OCI-LY7 (cell line): ENCODE data around the gene SIX3. TPM values are rescaled to one million over a fixed set of nuclear protein-coding genes. Genes with fewer than 3 reads are reported as not detected.

Experiments
- BruUV-seq: library from RNA; stranded (reverse); fragments of 400-500 nt; replicated peaks from 2 replicates; lab custom pipeline; 2021; lab: Mats Ljungman, UMichigan
- CTCF ChIA-PET: fragments of 300-600 bp; sonication (Branson Sonifier 250); formaldehyde crosslinking; loops from one replicate; lab custom pipeline; 2022; ENCODE audit warnings: antibody characterized with exemption; ENCODE audit not compliant: unreplicated experiment; lab: Charles Lee
- POLR2A ChIA-PET: fragments of 300-600 bp; sonication (Branson Sonifier 250); formaldehyde crosslinking; loops from one replicate; lab custom pipeline; 2022; ENCODE audit warnings: antibody characterized with exemption; lab: Charles Lee
- DNase-seq: peaks from one replicate; pipeline ENCODE4 v3.0.0-alpha.2; 2015; ENCODE audit warnings: low spot score
- H2AFZ ChIP-seq: fragments of 200-600 bp; sonication (generic), shearing (Covaris generic); 2 replicates; pipeline ENCODE4 v1.6.1; 2014; ENCODE audit warnings: mild to moderate bottlenecking, antibody characterized with exemption, low read length, moderate library complexity
- H3K27ac ChIP-seq: fragments of 200-600 bp; sonication (generic); 2 replicates; pipeline ENCODE4 v1.5.1; 2014; ENCODE audit warnings: mixed run types, low read depth, mild to moderate bottlenecking, moderate library complexity, low read length, inconsistent platforms; ENCODE audit not compliant: poor library complexity, severe bottlenecking
- H3K36me3 ChIP-seq: fragments of 200-600 bp; sonication (generic); 2 replicates; pipeline ENCODE4 v1.6.1; 2014; ENCODE audit warnings: mild to moderate bottlenecking, antibody characterized with exemption, low read length, moderate library complexity, mixed read lengths; ENCODE audit not compliant: insufficient read depth
- H3K4me1 ChIP-seq: fragments of 200-600 bp; sonication (generic); 2 replicates; pipeline ENCODE4 v1.5.1; 2014; ENCODE audit warnings: mild to moderate bottlenecking, low read length; ENCODE audit not compliant: insufficient read depth, poor library complexity, severe bottlenecking
- H3K4me2 ChIP-seq: fragments of 200-600 bp; sonication (generic); 2 replicates; pipeline ENCODE4 v1.6.1; 2014; ENCODE audit warnings: mild to moderate bottlenecking, low read length
- H3K4me3 ChIP-seq: fragments of 200-600 bp; sonication (generic); 2 replicates; pipeline ENCODE4 v1.5.1; 2014; ENCODE audit warnings: mild to moderate bottlenecking, low read depth, low read length; ENCODE audit not compliant: poor library complexity, severe bottlenecking
- H3K79me2 ChIP-seq: fragments of 200-600 bp; sonication (generic); 2 replicates; pipeline ENCODE4 v1.6.1; 2016; ENCODE audit warnings: low read depth, mild to moderate bottlenecking, low read length, moderate library complexity, mixed read lengths; ENCODE audit not compliant: insufficient read depth
- H3K9me2 ChIP-seq: fragments of 200-600 bp; sonication (generic); 2 replicates; pipeline ENCODE4 v1.6.1; 2016; ENCODE audit warnings: mild to moderate bottlenecking, low read length, mixed read lengths; ENCODE audit not compliant: insufficient read depth
- H3K9me3 ChIP-seq: fragments of 200-600 bp; sonication (generic); 2 replicates; pipeline ENCODE4 v1.6.1; 2014; ENCODE audit warnings: mild to moderate bottlenecking, mixed run types, low read length, mixed read lengths
- H4K20me1 ChIP-seq: fragments of 200-600 bp; sonication (generic); 2 replicates; pipeline ENCODE4 v1.6.1; 2014; ENCODE audit warnings: mild to moderate bottlenecking, antibody characterized with exemption, low read length, moderate library complexity, mixed read lengths; ENCODE audit not compliant: insufficient read depth
- CTCF ChIP-seq: fragments of 200-600 bp; sonication (generic); conservative IDR thresholded peaks from 2 replicates; pipeline ENCODE4 v1.5.1; 2014; ENCODE audit warnings: mild to moderate bottlenecking, antibody characterized with exemption, low read length, moderate library complexity, mixed read lengths
- EZH2phosphoT487 ChIP-seq: fragments of 200-600 bp; sonication (generic); IDR thresholded peaks from 2 replicates; pipeline ENCODE4 v1.6.1; 2018; ENCODE audit warnings: low read depth, borderline replicate concordance, mild to moderate bottlenecking, mixed run types, antibody characterized with exemption, low read length, moderate library complexity, mixed read lengths
- intact Hi-C: fragments of 100-400 bp; cut with micrococcal nuclease; formaldehyde crosslinking; loops from one replicate; pipeline ENCODE4 v1.10.0; 2022; ENCODE audit not compliant: unreplicated experiment
- total RNA-seq, 2 experiments: library from RNA; depleted of rRNA in 1 of 2; stranded (reverse); fragments of >200 nt in 1 of 2; shearing (Covaris generic) in 1 of 2; gene quantifications; 2 replicates each; pipeline ENCODE4 v1.2.3, GENCODE V29; 2014 to 2022

The SIX3 gene
- total RNA-seq, 2 experiments from 2014 or later = not detected

- TF ChIP-seq CTCF (no peak), EZH2phosphoT487 (no peak)
- Histone ChIP-seq H3K9me3 (no peaks in the 10 kb centered on the region), H4K20me1 (no peaks in the 10 kb centered on the region), H3K4me2 (no peak overlapping the region; the same call in 1 of the 2 replicates), H3K4me1 (no peaks in the 10 kb centered on the region), H3K79me2 (no peaks in the 10 kb centered on the region), H3K36me3 (no peaks in the 10 kb centered on the region), H3K27ac (no peak overlapping the region), H3K9me2 (no peaks in the 10 kb centered on the region), H2AFZ (no peak overlapping the region), H3K4me3 (no peak overlapping the region)
- intact Hi-C loops = no loop called here
- CTCF ChIA-PET = no interaction called here
- POLR2A ChIA-PET = no interaction called here
- no peak for DNase-seq
- no TSS peak for BruUV-seq
These were observed 10.2 kb downstream of the SIX3 start for GRCh38 chr2:44951714-44952113.

GRCh38 chr2:44952143-44952805, 10.8 kb downstream of the SIX3 start:
- Histone ChIP-seq H3K9me2 (no peaks in the 10 kb centered on the region), H3K4me1 (no peaks in the 10 kb centered on the region), H2AFZ (no peak overlapping the region), H3K36me3 (no peaks in the 10 kb centered on the region), H4K20me1 (no peaks in the 10 kb centered on the region), H3K4me3 (no peak overlapping the region), H3K4me2 (no peak overlapping the region; the same call in 1 of the 2 replicates), H3K79me2 (no peaks in the 10 kb centered on the region), H3K9me3 (no peaks in the 10 kb centered on the region), H3K27ac (no peak overlapping the region)
- intact Hi-C loops = no loop called here
- ChIA-PET POLR2A (no interaction called here), CTCF (no interaction called here)
- BruUV-seq = no TSS peak
- TF ChIP-seq CTCF (peak; percentile 76), EZH2phosphoT487 (no peak)
- DNase-seq = peak; percentile 26

- no peaks in the 10 kb centered on the region for H3K4me1 ChIP-seq
These were observed 11.4 kb downstream of the SIX3 start for GRCh38 chr2:44952806-44953498.

More at GRCh38 chr2:44952806-44953498, 11.4 kb downstream of the SIX3 start:
- Histone ChIP-seq H3K36me3 (no peaks in the 10 kb centered on the region), H3K4me2 (no peak overlapping the region), H3K4me3 (no peak overlapping the region), H3K27ac (no peak overlapping the region), H3K9me2 (no peaks in the 10 kb centered on the region), H3K9me3 (no peaks in the 10 kb centered on the region), H3K79me2 (no peaks in the 10 kb centered on the region), H4K20me1 (no peaks in the 10 kb centered on the region), H2AFZ (no peak overlapping the region)
- BruUV-seq = no TSS peak
- no peak for DNase-seq
- intact Hi-C loops = no loop called here
- POLR2A ChIA-PET = no interaction called here
- TF ChIP-seq EZH2phosphoT487 (no peak), CTCF (no peak)
- CTCF ChIA-PET = no interaction called here
